IMR-90 (cell line): ENCODE data around the gene BCO2. TPM values are rescaled to one million over a fixed set of nuclear protein-coding genes. Genes with fewer than 3 reads are reported as not detected.

ENCODE experiments used
- ATAC-seq: fragments of 200-7000 bp; cut with Tn5 transposase; 2 replicates; pipeline ENCODE4 v1.9.1; 2020; ENCODE audit warnings: low read depth, mild to moderate bottlenecking, moderate library complexity
- BruUV-seq: library from RNA; stranded (reverse); fragments of 400-500 nt; replicated peaks from 2 replicates; lab custom pipeline; 2021; lab: Mats Ljungman, UMichigan
- CTCF ChIA-PET: fragments of 300-600 bp; formaldehyde crosslinking; extraction: SDS; loops from one replicate; lab custom pipeline; 2021; ENCODE audit warnings: antibody characterized with exemption; lab: Yijun Ruan, JAX
- POLR2A ChIA-PET: fragments of 300-600 bp; sonication (Branson Sonifier 250); formaldehyde crosslinking; loops from one replicate; lab custom pipeline; 2022; ENCODE audit warnings: antibody characterized with exemption; ENCODE audit not compliant: unreplicated experiment; lab: Charles Lee
- DNase-seq: peaks from one replicate; pipeline ENCODE4 v3.0.0; 2013
- H2AFZ ChIP-seq: replicated peaks from 2 replicates; pipeline ENCODE3; 2013; ENCODE audit warnings: low read length, mild to moderate bottlenecking; ENCODE audit not compliant: poor library complexity
- H2AK5ac ChIP-seq: 2 replicates; pipeline ENCODE4 v1.6.1; 2013; ENCODE audit warnings: low read depth, low read length, inconsistent platforms
- H2AK9ac ChIP-seq: replicated peaks from 2 replicates; pipeline ENCODE3; 2013; ENCODE audit warnings: mild to moderate bottlenecking, low read depth, low read length, moderate library complexity; ENCODE audit not compliant: poor library complexity
- H2BK120ac ChIP-seq: 2 replicates; pipeline ENCODE4 v1.6.1; 2013; ENCODE audit warnings: low read depth, low read length, inconsistent platforms
- H2BK15ac ChIP-seq: 3 replicates; pipeline ENCODE4 v1.6.1; 2013; ENCODE audit warnings: low read depth, low read length, inconsistent platforms
- H2BK20ac ChIP-seq: 2 replicates; pipeline ENCODE4 v1.6.1; 2013; ENCODE audit warnings: low read depth, mild to moderate bottlenecking, inconsistent platforms, low read length, moderate library complexity
- H2BK5ac ChIP-seq: 2 replicates; pipeline ENCODE4 v1.6.1; 2013; ENCODE audit warnings: mild to moderate bottlenecking, low read depth, low read length, inconsistent platforms; ENCODE audit not compliant: poor library complexity, severe bottlenecking
- H3K14ac ChIP-seq: replicated peaks from 2 replicates; pipeline ENCODE4 v1.6.1; 2013; ENCODE audit warnings: low read depth, low read length, inconsistent platforms
- H3K18ac ChIP-seq: 2 replicates; pipeline ENCODE4 v1.6.1; 2013; ENCODE audit warnings: low read depth, low read length, control low read depth
- H3K23ac ChIP-seq: 2 replicates; pipeline ENCODE4 v1.6.1; 2013; ENCODE audit warnings: low read depth, low read length, inconsistent platforms
- H3K27ac ChIP-seq: 2 replicates; pipeline ENCODE4 v1.5.1; 2013; ENCODE audit warnings: mild to moderate bottlenecking, control low read depth, low read length; ENCODE audit not compliant: insufficient read depth
- H3K27me3 ChIP-seq: 2 replicates; pipeline ENCODE4 v1.6.1; 2013; ENCODE audit warnings: low read length; ENCODE audit not compliant: control insufficient read depth, insufficient read depth
- H3K36me3 ChIP-seq: 2 replicates; pipeline ENCODE4 v1.6.1; 2013; ENCODE audit warnings: low read length, mixed read lengths; ENCODE audit not compliant: control insufficient read depth, insufficient read depth
- H3K4ac ChIP-seq: 2 replicates; pipeline ENCODE4 v1.6.1; 2013; ENCODE audit warnings: low read depth, low read length, inconsistent platforms
- H3K4me1 ChIP-seq: 2 replicates; pipeline ENCODE4 v1.6.1; 2013; ENCODE audit warnings: low read length, mixed read lengths; ENCODE audit not compliant: control insufficient read depth, insufficient read depth
- H3K4me2 ChIP-seq: 2 replicates; pipeline ENCODE4 v1.6.1; 2013; ENCODE audit warnings: low read depth, mild to moderate bottlenecking, control low read depth, low read length, moderate library complexity
- H3K4me3 ChIP-seq: 2 replicates; pipeline ENCODE4 v1.5.1; 2013; ENCODE audit warnings: low read depth, mild to moderate bottlenecking, control low read depth, low read length, moderate library complexity; ENCODE audit not compliant: insufficient read depth
- H3K56ac ChIP-seq: 2 replicates; pipeline ENCODE4 v1.6.1; 2013; ENCODE audit warnings: low read length, inconsistent platforms; ENCODE audit not compliant: insufficient read depth; ENCODE audit errors: extremely low read depth
- H3K79me1 ChIP-seq, 2 experiments: 2 replicates each; pipeline ENCODE4 v1.6.1; 2013; ENCODE audit warnings: low read length in 2 of 2, inconsistent platforms in 1 of 2, low read depth in 1 of 2
- H3K9ac ChIP-seq: 2 replicates; pipeline ENCODE4 v1.6.1; 2013; ENCODE audit warnings: low read depth, low read length, control low read depth
- H3K9me1 ChIP-seq: 2 replicates; pipeline ENCODE4 v1.6.1; 2013; ENCODE audit warnings: low read length, inconsistent platforms; ENCODE audit not compliant: insufficient read depth
- H3K9me3 ChIP-seq: 2 replicates; pipeline ENCODE4 v1.6.1; 2013; ENCODE audit warnings: low read length; ENCODE audit not compliant: control insufficient read depth, insufficient read depth
- H4K20me1 ChIP-seq: 2 replicates; pipeline ENCODE4 v1.6.1; 2013; ENCODE audit warnings: low read length, inconsistent platforms; ENCODE audit not compliant: insufficient read depth
- H4K5ac ChIP-seq: 2 replicates; pipeline ENCODE4 v1.6.1; 2013; ENCODE audit warnings: mild to moderate bottlenecking, low read depth, low read length, control low read depth
- H4K8ac ChIP-seq, 2 experiments: 2 replicates each; pipeline ENCODE4 v1.6.1; 2013; ENCODE audit warnings: low read depth in 2 of 2, low read length in 2 of 2, control low read depth in 1 of 2, inconsistent platforms in 1 of 2
- H4K91ac ChIP-seq: 2 replicates; pipeline ENCODE4 v1.6.1; 2013; ENCODE audit warnings: low read depth, low read length, inconsistent platforms; ENCODE audit not compliant: insufficient read depth
- BHLHE40 ChIP-seq: fragments of 150-350 bp; IDR thresholded peaks from 2 replicates; pipeline ENCODE4 v1.6.1; 2016; ENCODE audit warnings: mild to moderate bottlenecking, low read depth, low read length
- CEBPB ChIP-seq: IDR thresholded peaks from 2 replicates; pipeline ENCODE4 v1.6.1; 2012; ENCODE audit warnings: low read depth, low read length, improper control_type of control experiment
- CHD1 ChIP-seq: IDR thresholded peaks from 2 replicates; pipeline ENCODE4 v1.6.1; 2012; ENCODE audit warnings: low read depth, low read length, improper control_type of control experiment
- FOS ChIP-seq: fragments of 150-350 bp; IDR thresholded peaks from 2 replicates; pipeline ENCODE4 v1.6.1; 2016; ENCODE audit warnings: low read depth, low read length
- MAFK ChIP-seq: IDR thresholded peaks from 2 replicates; pipeline ENCODE4 v1.6.1; 2012; ENCODE audit warnings: low read depth, low read length, improper control_type of control experiment
- MAZ ChIP-seq: IDR thresholded peaks from 2 replicates; pipeline ENCODE4 v1.6.1; 2012; ENCODE audit warnings: low read depth, mild to moderate bottlenecking, low read length, improper control_type of control experiment, moderate library complexity, borderline replicate concordance
- MXI1 ChIP-seq: IDR thresholded peaks from 2 replicates; pipeline ENCODE4 v1.6.1; 2012; ENCODE audit warnings: low read depth, mild to moderate bottlenecking, low read length, moderate library complexity, borderline replicate concordance
- NFE2L2 ChIP-seq: fragments of 150-350 bp; IDR thresholded peaks from 2 replicates; pipeline ENCODE4 v1.6.1; 2016; ENCODE audit warnings: low read depth, mild to moderate bottlenecking, low read length
- POLR2A ChIP-seq: IDR thresholded peaks from 2 replicates; pipeline ENCODE4 v1.6.1; 2012; ENCODE audit warnings: mild to moderate bottlenecking, low read depth, low read length
- RAD21 ChIP-seq: IDR thresholded peaks from 2 replicates; pipeline ENCODE4 v1.6.1; 2012; ENCODE audit warnings: low read length, improper control_type of control experiment
- RCOR1 ChIP-seq: IDR thresholded peaks from 2 replicates; pipeline ENCODE4 v1.6.1; 2012; ENCODE audit warnings: mild to moderate bottlenecking, low read length, improper control_type of control experiment; ENCODE audit not compliant: insufficient replicate concordance
- RFX5 ChIP-seq: IDR thresholded peaks from 2 replicates; pipeline ENCODE4 v1.8.0; 2012; ENCODE audit warnings: low read depth, mild to moderate bottlenecking, low read length, moderate library complexity
- SMC3 ChIP-seq: fragments of 150-350 bp; IDR thresholded peaks from 2 replicates; pipeline ENCODE4 v1.6.1; 2016; ENCODE audit warnings: low read depth, mild to moderate bottlenecking, antibody characterized with exemption, low read length, moderate library complexity
- WGBS, 2 experiments: methylation state at CpG; one replicate each; pipeline versions ENCODE4 v1.1.5 to v1.1.7; 2013; ENCODE audit warnings: missing lambda C conversion rate in 2 of 2; ENCODE audit not compliant: insufficient read length in 1 of 2; ENCODE audit errors: extremely low coverage in 2 of 2; 5-methylcytosine and 5-hydroxymethylcytosine counted together
- dilution Hi-C: fragments of 300-500 bp; cut with HindIII; formaldehyde crosslinking; loops from one replicate; pipeline ENCODE4 v1.14.3; 2018; ENCODE audit warnings: low sequenced_read_pairs; ENCODE audit not compliant: unreplicated experiment
- in situ Hi-C: fragments of 300-500 bp; cut with MboI; formaldehyde crosslinking; loops from 3 replicates; pipeline ENCODE4 v1.14.3; 2019; ENCODE audit warnings: low sequenced_read_pairs, inconsistent platforms, mixed read lengths
- intact Hi-C: fragments of 100-400 bp; cut with micrococcal nuclease; formaldehyde crosslinking; loops from 2 replicates; pipeline ENCODE4 v1.10.0; 2022
- polyA plus RNA-seq, 3 experiments: library from polyadenylated mRNA; depleted of rRNA; stranded (reverse); fragments of >200 nt; gene quantifications; 2 replicates each; pipeline ENCODE4 v1.2.3, GENCODE V29; 2012; ENCODE audit warnings: low replicate concordance in 1 of 3
- total RNA-seq: library from RNA; depleted of rRNA; stranded (reverse); fragments of >200 nt; gene quantifications from 2 replicates; pipeline ENCODE4 v1.2.3, GENCODE V29; 2012
- TF ChIP-seq, protein P1 (sequence below): fragments of 150-350 bp; IDR thresholded peaks from 2 replicates; pipeline ENCODE4 v1.6.1; 2017; ENCODE audit warnings: mild to moderate bottlenecking, antibody characterized with exemption, low read length, low read depth
- TF ChIP-seq, protein P2 (sequence below): conservative IDR thresholded peaks from 2 replicates; pipeline ENCODE4 v1.5.1; 2012; ENCODE audit warnings: mild to moderate bottlenecking, low read depth, low read length, improper control_type of control experiment
- TF ChIP-seq, protein P3 (sequence below): fragments of 150-350 bp; IDR thresholded peaks from 2 replicates; pipeline ENCODE4 v1.6.1; 2016; ENCODE audit warnings: low read depth, mild to moderate bottlenecking, low read length, moderate library complexity, borderline replicate concordance

The BCO2 gene
- total and polyA plus RNA-seq, 2 of the 4 experiments (the other 2 are of a cell fraction) = 0.18 to 0.68 TPM

DNA sequence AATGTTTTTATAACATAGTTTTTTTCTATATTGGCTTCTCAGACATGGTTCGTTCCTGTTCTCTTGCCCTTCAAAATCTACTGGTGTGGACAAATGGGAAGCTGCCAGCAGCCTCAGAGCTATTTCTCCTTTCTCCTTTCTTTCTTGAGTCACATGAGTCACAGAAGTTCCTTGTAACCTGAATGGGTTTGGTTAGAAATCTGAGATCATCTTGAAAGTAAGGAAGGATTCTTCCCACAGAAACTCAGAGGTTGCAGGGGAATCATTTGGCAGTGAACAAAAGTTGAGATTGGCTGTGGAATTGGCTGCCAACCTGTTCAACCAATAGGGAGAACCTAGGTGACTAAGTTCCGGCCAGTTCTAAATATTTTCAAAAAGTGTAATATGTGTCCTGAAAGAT, 72.9 kb downstream of the BCO2 start:
- H3K79me1 ChIP-seq = no peaks in the 10 kb centered on the region
- no peak for TF ChIP-seq MAZ
- TF ChIP-seq MXI1 = no peak
- no peak for TF ChIP-seq FOS
- TF ChIP-seq BHLHE40 = no peak
- no peak for TF ChIP-seq SMC3
- TF ChIP-seq CHD1 = no peak
- TF ChIP-seq CEBPB = no peak
- TF ChIP-seq, protein P1, sequence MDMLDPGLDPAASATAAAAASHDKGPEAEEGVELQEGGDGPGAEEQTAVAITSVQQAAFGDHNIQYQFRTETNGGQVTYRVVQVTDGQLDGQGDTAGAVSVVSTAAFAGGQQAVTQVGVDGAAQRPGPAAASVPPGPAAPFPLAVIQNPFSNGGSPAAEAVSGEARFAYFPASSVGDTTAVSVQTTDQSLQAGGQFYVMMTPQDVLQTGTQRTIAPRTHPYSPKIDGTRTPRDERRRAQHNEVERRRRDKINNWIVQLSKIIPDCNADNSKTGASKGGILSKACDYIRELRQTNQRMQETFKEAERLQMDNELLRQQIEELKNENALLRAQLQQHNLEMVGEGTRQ = no peak
- no peak for TF ChIP-seq POLR2A
- TF ChIP-seq RAD21 = no peak
- TF ChIP-seq, protein P2, sequence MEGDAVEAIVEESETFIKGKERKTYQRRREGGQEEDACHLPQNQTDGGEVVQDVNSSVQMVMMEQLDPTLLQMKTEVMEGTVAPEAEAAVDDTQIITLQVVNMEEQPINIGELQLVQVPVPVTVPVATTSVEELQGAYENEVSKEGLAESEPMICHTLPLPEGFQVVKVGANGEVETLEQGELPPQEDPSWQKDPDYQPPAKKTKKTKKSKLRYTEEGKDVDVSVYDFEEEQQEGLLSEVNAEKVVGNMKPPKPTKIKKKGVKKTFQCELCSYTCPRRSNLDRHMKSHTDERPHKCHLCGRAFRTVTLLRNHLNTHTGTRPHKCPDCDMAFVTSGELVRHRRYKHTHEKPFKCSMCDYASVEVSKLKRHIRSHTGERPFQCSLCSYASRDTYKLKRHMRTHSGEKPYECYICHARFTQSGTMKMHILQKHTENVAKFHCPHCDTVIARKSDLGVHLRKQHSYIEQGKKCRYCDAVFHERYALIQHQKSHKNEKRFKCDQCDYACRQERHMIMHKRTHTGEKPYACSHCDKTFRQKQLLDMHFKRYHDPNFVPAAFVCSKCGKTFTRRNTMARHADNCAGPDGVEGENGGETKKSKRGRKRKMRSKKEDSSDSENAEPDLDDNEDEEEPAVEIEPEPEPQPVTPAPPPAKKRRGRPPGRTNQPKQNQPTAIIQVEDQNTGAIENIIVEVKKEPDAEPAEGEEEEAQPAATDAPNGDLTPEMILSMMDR = no peak
- TF ChIP-seq RFX5 = no peak
- TF ChIP-seq MAFK = no peak
- TF ChIP-seq NFE2L2 = no peak
- no peak for TF ChIP-seq RCOR1
- TF ChIP-seq, protein P3, sequence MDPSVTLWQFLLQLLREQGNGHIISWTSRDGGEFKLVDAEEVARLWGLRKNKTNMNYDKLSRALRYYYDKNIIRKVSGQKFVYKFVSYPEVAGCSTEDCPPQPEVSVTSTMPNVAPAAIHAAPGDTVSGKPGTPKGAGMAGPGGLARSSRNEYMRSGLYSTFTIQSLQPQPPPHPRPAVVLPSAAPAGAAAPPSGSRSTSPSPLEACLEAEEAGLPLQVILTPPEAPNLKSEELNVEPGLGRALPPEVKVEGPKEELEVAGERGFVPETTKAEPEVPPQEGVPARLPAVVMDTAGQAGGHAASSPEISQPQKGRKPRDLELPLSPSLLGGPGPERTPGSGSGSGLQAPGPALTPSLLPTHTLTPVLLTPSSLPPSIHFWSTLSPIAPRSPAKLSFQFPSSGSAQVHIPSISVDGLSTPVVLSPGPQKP = no peak
- H3K9me1 ChIP-seq = peaks cover 5% of the 10 kb centered on the region; the same call in 1 of the 2 replicates
- H3K4me1 ChIP-seq = peaks cover 3% of the 10 kb centered on the region; the same call in 1 of the 2 replicates
- intact Hi-C loops (no loop called here), in situ Hi-C loops (no loop called here), dilution Hi-C loops (no loop called here)
- peak overlapping the region; percentile 57; the same call in 1 of the 2 replicates for H3K4ac ChIP-seq
- peak overlapping the region; percentile 46; the same call in 1 of the 2 replicates for H4K91ac ChIP-seq
- peak overlapping the region; percentile 4; the same call in 1 of the 2 replicates for H3K23ac ChIP-seq
- no peaks in the 10 kb centered on the region; the same call in 1 of the 2 replicates for H3K9me3 ChIP-seq
- H2BK5ac ChIP-seq = no peak overlapping the region
- WGBS, 2 experiments = 80% methylated on average over 1 of the region's 2 CpGs; no CpG with 5 or more reads in 1 of the 2 experiments
- H2BK120ac ChIP-seq = no peak overlapping the region; the same call in 1 of the 2 replicates
- H3K56ac ChIP-seq = no peak overlapping the region
- H4K8ac ChIP-seq = no peak overlapping the region
- ATAC-seq (peak; percentile 33), DNase-seq (peak; percentile 89)
- H4K20me1 ChIP-seq = no peaks in the 10 kb centered on the region
- H2BK20ac ChIP-seq = 0 out of 2 replicates have a peak overlapping the region, but pooled peaks have one; percentile 51
- no peak overlapping the region for H3K27ac ChIP-seq
- POLR2A ChIA-PET = interaction anchor here (0.5 kb wide), 1 partner anchor 69 kb away, joined by 3 read pairs; no protein-coding TSS in a partner anchor
- peak overlapping the region; percentile 46; the same call in 1 of the 2 replicates for H3K18ac ChIP-seq
- H2AFZ ChIP-seq = no peak overlapping the region
- H3K4me3 ChIP-seq = no peak overlapping the region
- H2AK9ac ChIP-seq = peak overlapping the region; percentile 1
- H3K36me3 ChIP-seq = peaks cover 2% of the 10 kb centered on the region; the same call in 1 of the 2 replicates
- H2AK5ac ChIP-seq = no peak overlapping the region
- no peak overlapping the region for H4K5ac ChIP-seq
- no peak overlapping the region for H3K9ac ChIP-seq
- CTCF ChIA-PET = interaction anchor here (0.6 kb wide), 1 partner anchor 31 kb away, joined by 3 read pairs; no protein-coding TSS in a partner anchor
- no peak overlapping the region; the same call in 2 of the 3 replicates for H2BK15ac ChIP-seq
- no peaks in the 10 kb centered on the region for H3K27me3 ChIP-seq
- no TSS peak for BruUV-seq
- H3K14ac ChIP-seq = 0 out of 2 replicates have a peak overlapping the region, but pooled peaks have one; percentile 8
- H3K4me2 ChIP-seq = no peak overlapping the region
